GM18870 (cell line): ENCODE measurements around the gene KIF13A.
"Not testable (repeated sequence)": the region's sequence is repeated elsewhere in the genome, so short reads cannot be mapped to it uniquely, and the experiment has no call there.

Experiments used
- ATAC-seq: cut with Tn5 transposase; IDR thresholded peaks from one replicate; pipeline ENCODE4 v1.9.1; 2021; ENCODE audit warnings: moderate library complexity; ENCODE audit not compliant: unreplicated experiment

KIF13A gene

GRCh38 chr6:17971128-17972073 is 16.0 kb downstream of the KIF13A start:
- ATAC-seq: no peak

DNA sequence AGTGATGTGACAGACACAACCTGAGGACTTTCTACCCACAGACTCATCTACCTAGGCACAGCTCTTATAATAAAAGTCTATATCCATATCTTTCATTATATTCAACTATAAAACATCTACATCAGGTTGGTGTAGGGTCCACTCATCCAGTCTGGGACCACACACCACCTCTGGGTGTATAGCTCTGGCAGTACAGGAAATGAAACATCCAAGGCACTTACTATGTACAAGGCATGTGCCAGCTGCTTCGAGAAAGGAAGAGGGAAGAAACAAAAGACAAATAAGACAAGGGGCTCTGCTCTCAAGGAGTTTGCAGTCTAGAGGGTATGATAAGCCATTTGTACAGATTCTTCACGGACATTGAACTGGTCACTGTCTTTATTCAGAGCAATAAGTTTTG is 18.6 kb downstream of the KIF13A start:
- ATAC-seq: no peak

- no peak for ATAC-seq
These were observed 19.5 kb downstream of the KIF13A start for GRCh38 chr6:17967668-17968518.

- ATAC-seq: no peak
These were observed 21.0 kb downstream of the KIF13A start for GRCh38 chr6:17966451-17966850.

- ATAC-seq: no peak
These were observed 22.0 kb downstream of the KIF13A start for GRCh38 chr6:17965397-17965796.

DNA sequence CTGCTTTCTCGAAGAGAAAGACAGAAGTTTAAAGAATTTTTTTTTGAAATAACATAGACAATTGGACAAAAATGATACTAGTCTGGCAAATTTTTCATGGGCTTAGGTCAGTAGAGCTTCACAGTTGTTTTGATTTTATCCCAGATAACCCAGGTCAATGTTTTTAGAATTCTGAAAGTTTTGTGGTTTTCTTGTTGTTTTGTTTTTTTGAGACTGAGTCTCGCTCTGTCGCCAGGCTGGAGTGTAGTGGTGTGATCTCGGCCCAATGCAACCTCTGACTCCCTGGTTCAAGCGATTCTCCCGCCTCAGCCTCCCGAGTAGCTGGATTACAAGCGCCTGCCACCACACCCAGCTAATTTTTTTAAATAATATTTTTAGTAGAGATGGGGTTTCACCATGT is 22.8 kb downstream of the KIF13A start:
- ATAC-seq: no peak

GRCh38 chr6:17962436-17963031 is 24.9 kb downstream of the KIF13A start:
- no peak for ATAC-seq

DNA sequence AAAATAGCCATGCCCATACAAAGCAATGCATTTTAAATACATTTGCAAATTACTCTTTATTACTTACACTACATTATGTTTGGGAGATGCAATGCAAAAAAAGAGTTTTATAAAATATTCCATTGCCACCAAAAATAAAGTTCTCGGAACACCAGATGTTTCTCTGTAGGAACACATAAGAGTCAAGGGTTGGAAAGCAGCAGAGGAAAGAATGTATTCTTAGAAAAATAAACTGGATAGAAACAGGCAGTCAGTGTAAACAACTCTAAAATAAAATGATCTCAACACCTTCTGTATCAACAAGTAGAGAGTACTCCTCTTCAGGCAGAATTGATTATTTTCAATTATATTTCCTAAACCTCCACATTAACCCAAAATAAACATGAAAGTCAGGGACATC is 28.1 kb downstream of the KIF13A start:
- ATAC-seq: no peak

- no peak for ATAC-seq
These were observed 29.4 kb downstream of the KIF13A start for GRCh38 chr6:17957904-17958620.

DNA sequence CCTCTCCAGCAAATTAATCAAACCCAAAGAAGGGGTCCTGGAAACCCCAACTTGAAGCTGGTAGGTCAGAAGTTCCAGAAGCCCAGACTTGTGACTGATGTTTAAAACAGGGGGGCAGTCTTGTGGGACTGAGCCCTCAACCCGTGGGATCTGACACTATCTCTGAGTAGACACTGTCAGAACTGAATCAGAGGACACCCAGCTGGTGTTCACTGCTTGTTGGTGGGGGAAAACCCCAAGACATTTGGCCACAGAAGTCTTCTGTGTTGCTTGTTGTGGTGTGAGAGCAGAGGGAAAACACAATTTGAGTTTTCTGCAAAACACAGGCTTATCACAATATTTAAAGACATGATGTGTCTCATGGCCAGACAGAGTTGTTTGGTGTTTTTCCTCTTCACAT is 29.9 kb downstream of the KIF13A start:
- peak; percentile 81 for ATAC-seq

GRCh38 chr6:17957086-17957485 is 30.3 kb downstream of the KIF13A start:
- ATAC-seq: no peak

- ATAC-seq: no peak
These were observed 37.3 kb downstream of the KIF13A start for GRCh38 chr6:17950095-17950494.

- no peak for ATAC-seq
These were observed 38.3 kb downstream of the KIF13A start for GRCh38 chr6:17949168-17949567.

GRCh38 chr6:17948725-17949124 is 38.7 kb downstream of the KIF13A start:
- ATAC-seq: no peak

- ATAC-seq: not testable (repeated sequence)
These were observed 39.9 kb downstream of the KIF13A start for GRCh38 chr6:17947574-17947973.

DNA sequence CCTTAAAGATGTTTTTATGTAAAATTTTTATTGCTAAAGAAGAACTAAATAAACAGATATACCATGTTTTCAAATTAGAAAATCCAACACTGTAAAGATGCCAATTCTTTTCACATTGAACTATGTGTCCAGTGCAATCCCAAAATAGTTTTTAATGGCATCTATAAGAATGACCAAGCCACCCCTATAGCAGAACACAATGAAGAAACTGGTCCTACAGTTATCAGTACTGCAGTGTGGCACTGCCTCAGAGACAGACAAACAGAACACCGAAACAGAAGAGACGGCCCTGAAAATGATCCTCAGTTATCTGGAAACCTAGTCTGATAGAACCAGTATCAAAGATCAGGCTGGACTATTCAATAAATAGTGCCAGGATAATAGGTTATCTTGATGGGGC is 41.9 kb downstream of the KIF13A start:
- no peak for ATAC-seq

DNA sequence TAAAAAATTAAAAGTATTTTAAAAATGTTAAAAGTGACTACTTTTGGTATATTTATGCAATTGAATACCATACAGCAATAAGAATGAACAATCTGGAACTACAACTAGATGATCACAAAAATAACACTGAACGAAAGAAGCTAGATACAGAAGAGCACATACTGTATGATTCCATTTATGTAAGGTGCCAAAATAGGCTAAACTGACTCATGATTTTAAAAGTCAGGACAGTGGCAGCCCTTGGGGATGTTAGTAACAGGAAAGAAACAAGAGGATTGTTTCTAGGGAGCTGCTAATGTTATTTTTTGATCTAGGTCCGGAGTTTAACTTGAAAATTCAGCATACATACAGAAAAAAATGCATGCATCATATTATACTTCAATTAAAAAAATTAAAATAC is 42.3 kb downstream of the KIF13A start:
- ATAC-seq: no peak

DNA sequence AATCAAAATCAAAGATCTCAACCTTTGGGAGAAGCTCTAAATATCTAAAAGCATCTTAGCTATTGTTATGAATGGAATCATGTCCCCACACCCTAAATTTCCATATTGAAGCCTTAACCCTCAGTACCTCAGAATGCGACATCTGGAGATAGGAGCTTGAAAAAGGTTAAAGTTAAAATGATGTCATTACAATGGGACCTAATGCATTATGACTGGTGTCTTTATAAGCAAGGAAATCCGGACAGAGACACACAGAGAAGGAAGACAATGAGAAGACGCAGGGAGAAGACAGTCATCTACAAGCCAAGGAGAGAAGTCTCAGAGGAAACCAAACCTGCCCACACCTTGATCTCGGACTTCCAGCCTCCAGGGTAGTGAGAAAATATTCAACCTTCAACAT is 46.1 kb downstream of the KIF13A start:
- ATAC-seq: no peak

- no peak for ATAC-seq
These were observed 47.2 kb downstream of the KIF13A start for GRCh38 chr6:17940151-17940792.

DNA sequence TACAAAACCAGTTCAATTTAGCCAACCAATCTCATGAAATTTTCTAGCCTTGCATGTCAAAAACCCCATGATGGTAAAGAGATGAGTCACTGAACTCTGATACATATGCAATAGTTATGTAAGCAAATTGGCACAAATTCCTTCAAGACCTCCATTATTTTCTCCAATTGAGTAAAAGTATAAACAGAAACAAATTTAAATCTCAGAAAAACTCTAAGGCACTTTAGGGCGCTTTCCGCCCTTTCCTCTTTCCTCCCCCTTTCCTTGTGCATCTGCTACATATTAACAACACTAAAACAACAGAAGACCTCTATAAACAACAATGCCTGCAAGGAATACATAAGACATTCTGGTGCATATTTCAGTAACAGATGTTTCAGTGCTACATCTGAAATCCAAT is 48.5 kb downstream of the KIF13A start:
- ATAC-seq: no peak
